ENCODE results near the gene MCAT. TPM values are rescaled to one million over a fixed set of nuclear protein-coding genes. Genes with fewer than 3 reads are reported as not detected.
A peak's percentile ranks its signal among the peaks of the same experiment; 100 is the strongest.

Gene MCAT
- polyA plus RNA-seq, 1 of the 3 experiments (the other 2 are of a cell fraction) = 12.0 TPM

DNA sequence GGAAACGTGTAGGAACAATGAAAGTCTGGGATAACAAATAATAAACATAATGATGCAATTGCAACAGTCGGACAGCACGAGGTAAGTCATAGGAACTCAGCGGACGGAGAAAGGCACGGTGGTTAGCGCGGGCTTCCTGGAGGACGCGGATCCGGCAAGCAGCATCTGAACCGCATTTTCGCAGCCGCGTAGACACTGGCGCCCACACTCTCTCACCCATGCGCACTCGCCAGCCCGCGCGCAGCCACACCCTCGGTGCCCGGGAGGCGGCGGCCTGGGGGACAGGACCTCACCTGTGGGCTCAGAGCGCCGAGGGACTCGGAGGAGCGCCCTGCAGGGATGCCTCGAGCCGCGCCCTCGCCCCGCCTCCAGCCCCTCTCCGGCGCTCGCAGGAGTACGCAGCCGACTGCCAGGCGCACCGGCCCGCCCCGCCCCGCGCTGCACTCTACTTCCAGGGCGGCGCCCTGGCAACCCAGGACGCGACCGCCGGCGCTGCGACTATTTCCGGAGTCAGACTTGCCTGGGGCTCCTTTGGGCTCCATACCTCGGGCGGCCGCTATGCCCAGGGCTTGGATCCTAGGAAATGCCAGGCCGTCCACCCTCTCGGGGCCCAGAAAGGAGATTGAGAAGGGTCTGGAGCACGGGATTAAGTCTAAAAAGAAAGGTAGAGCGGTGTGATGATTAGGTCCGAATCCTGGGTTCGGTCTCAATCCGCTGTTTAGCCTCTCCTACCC is 54.0 kb downstream of the MCAT start, which contains the start of gene TTLL1 (continued):
- TF ChIP-seq, protein P1, sequence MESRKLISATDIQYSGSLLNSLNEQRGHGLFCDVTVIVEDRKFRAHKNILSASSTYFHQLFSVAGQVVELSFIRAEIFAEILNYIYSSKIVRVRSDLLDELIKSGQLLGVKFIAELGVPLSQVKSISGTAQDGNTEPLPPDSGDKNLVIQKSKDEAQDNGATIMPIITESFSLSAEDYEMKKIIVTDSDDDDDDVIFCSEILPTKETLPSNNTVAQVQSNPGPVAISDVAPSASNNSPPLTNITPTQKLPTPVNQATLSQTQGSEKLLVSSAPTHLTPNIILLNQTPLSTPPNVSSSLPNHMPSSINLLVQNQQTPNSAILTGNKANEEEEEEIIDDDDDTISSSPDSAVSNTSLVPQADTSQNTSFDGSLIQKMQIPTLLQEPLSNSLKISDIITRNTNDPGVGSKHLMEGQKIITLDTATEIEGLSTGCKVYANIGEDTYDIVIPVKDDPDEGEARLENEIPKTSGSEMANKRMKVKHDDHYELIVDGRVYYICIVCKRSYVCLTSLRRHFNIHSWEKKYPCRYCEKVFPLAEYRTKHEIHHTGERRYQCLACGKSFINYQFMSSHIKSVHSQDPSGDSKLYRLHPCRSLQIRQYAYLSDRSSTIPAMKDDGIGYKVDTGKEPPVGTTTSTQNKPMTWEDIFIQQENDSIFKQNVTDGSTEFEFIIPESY (IDR thresholded peaks at IDR 0.05; ENCODE audit: borderline replicate concordance, low read depth) = no peak
- TF ChIP-seq, protein P2, sequence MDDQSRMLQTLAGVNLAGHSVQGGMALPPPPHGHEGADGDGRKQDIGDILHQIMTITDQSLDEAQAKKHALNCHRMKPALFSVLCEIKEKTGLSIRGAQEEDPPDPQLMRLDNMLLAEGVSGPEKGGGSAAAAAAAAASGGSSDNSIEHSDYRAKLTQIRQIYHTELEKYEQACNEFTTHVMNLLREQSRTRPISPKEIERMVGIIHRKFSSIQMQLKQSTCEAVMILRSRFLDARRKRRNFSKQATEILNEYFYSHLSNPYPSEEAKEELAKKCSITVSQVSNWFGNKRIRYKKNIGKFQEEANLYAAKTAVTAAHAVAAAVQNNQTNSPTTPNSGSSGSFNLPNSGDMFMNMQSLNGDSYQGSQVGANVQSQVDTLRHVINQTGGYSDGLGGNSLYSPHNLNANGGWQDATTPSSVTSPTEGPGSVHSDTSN (IDR thresholded peaks at IDR 0.05) = no peak
- no peak for TF ChIP-seq TCF12 (IDR thresholded peaks at IDR 0.05)
- no peak for TF ChIP-seq RAD21 (IDR thresholded peaks at IDR 0.05; ENCODE audit: low read length)
- TF ChIP-seq JUND (IDR thresholded peaks at IDR 0.05) = no peak
- TF ChIP-seq TEAD4 (IDR thresholded peaks at IDR 0.05; ENCODE audit: borderline replicate concordance, insufficient read depth) = no peak
- no peak for TF ChIP-seq POLR2AphosphoS5 (IDR thresholded peaks at IDR 0.05; ENCODE audit: low read depth, low read length)
- no peak for TF ChIP-seq RXRA (IDR thresholded peaks at IDR 0.05; ENCODE audit: borderline replicate concordance, low read depth)
- TF ChIP-seq FOSL2 (IDR thresholded peaks at IDR 0.05; ENCODE audit: borderline replicate concordance, low read depth) = no peak
- TF ChIP-seq NRF1 (IDR thresholded peaks at IDR 0.05; ENCODE audit: low read depth, low read length) = peak; percentile 32; the same call in 1 of the 2 replicates

DNA sequence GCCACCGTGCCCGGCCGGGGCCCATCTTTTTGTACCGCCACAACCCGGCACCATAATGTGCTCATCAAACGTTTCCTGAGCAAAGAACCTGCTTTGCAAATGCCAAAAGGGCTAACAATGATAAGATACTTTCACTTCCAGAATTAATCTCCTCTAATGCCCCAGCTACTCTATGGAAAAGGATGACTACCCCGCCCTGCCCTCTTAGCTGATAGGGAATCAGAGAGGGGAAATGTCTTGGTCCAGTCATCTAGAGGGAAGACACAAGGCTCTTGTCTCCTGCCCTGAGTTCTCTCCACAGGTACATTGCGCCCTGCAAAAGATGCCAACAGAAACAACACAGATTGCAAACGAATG is 54.6 kb downstream of the MCAT start:
- H3K4me2 ChIP-seq = peak overlapping the region; percentile 79
- WGBS (ENCODE audit: low lambda C conversion rate) = 41% methylated on average over 8 of the region's 9 CpGs
- no peaks in the 10 kb centered on the region for H3F3A ChIP-seq (replicated peaks; ENCODE audit: insufficient read depth)
- H3K4me3 ChIP-seq (ENCODE audit: low read depth in 2 of 2, low read length in 1 of 2) = peak overlapping the region; percentile 63 to 66
- no peaks in the 10 kb centered on the region for H3K9me3 ChIP-seq
- ChIA-PET POLR2A (no interaction called here), CTCF (no interaction called here)
- H3K79me2 ChIP-seq (ENCODE audit: insufficient read depth) = no peaks in the 10 kb centered on the region
- no peaks in the 10 kb centered on the region for H3K4me1 ChIP-seq (ENCODE audit: control insufficient read depth in 1 of 2, insufficient read depth in 2 of 2, low read depth in 1 of 2, low read length in 1 of 2)
- no peaks in the 10 kb centered on the region for H4K20me1 ChIP-seq (ENCODE audit: insufficient read depth)
- no peaks in the 10 kb centered on the region for H3K36me3 ChIP-seq (replicated peaks in 1 of 2; ENCODE audit: control insufficient read depth in 1 of 2, insufficient read depth in 2 of 2, low read length in 1 of 2)
- peak overlapping the region; percentile 76; the same call in 1 of the 2 replicates for H2AFZ ChIP-seq (ENCODE audit: low read depth)
- H3K9ac ChIP-seq = peak overlapping the region; percentile 54; the same call in 1 of the 2 replicates
- TF ChIP-seq FOXM1 (IDR thresholded peaks at IDR 0.05; ENCODE audit: low read depth) = no peak
- no peak for TF ChIP-seq YY1 (IDR thresholded peaks at IDR 0.05; ENCODE audit: low read depth)
- H3K27ac ChIP-seq (ENCODE audit: low read depth in 2 of 2, low read length in 1 of 2) = peak overlapping the region; percentile 32 to 58; a peak in 3 of 4 replicates
- H3K9me2 ChIP-seq = no peaks in the 10 kb centered on the region
- DNase-seq = peak; percentile 23
- H3K27me3 ChIP-seq (ENCODE audit: insufficient read depth) = no peaks in the 10 kb centered on the region

All from SK-N-SH (cell line).